IMR-90 (cell line): ENCODE measurements around the gene ZBTB46. TPM values are rescaled to one million over a fixed set of nuclear protein-coding genes. Genes with fewer than 3 reads are reported as not detected.

Experiments
- ATAC-seq: fragments of 200-7000 bp; cut with Tn5 transposase; 2 replicates; pipeline ENCODE4 v1.9.1; 2020; ENCODE audit warnings: low read depth, mild to moderate bottlenecking, moderate library complexity
- BruUV-seq: library from RNA; stranded (reverse); fragments of 400-500 nt; replicated peaks from 2 replicates; lab custom pipeline; 2021; lab: Mats Ljungman, UMichigan
- CTCF ChIA-PET: fragments of 300-600 bp; formaldehyde crosslinking; extraction: SDS; loops from one replicate; lab custom pipeline; 2021; ENCODE audit warnings: antibody characterized with exemption; lab: Yijun Ruan, JAX
- POLR2A ChIA-PET: fragments of 300-600 bp; sonication (Branson Sonifier 250); formaldehyde crosslinking; loops from one replicate; lab custom pipeline; 2022; ENCODE audit warnings: antibody characterized with exemption; ENCODE audit not compliant: unreplicated experiment; lab: Charles Lee
- DNase-seq: peaks from one replicate; pipeline ENCODE4 v3.0.0; 2013
- H2AFZ ChIP-seq: replicated peaks from 2 replicates; pipeline ENCODE3; 2013; ENCODE audit warnings: low read length, mild to moderate bottlenecking; ENCODE audit not compliant: poor library complexity
- H2AK5ac ChIP-seq: 2 replicates; pipeline ENCODE4 v1.6.1; 2013; ENCODE audit warnings: low read depth, low read length, inconsistent platforms
- H2AK9ac ChIP-seq: replicated peaks from 2 replicates; pipeline ENCODE3; 2013; ENCODE audit warnings: mild to moderate bottlenecking, low read depth, low read length, moderate library complexity; ENCODE audit not compliant: poor library complexity
- H2BK120ac ChIP-seq: 2 replicates; pipeline ENCODE4 v1.6.1; 2013; ENCODE audit warnings: low read depth, low read length, inconsistent platforms
- H2BK15ac ChIP-seq: 3 replicates; pipeline ENCODE4 v1.6.1; 2013; ENCODE audit warnings: low read depth, low read length, inconsistent platforms
- H2BK20ac ChIP-seq: 2 replicates; pipeline ENCODE4 v1.6.1; 2013; ENCODE audit warnings: low read depth, mild to moderate bottlenecking, inconsistent platforms, low read length, moderate library complexity
- H2BK5ac ChIP-seq: 2 replicates; pipeline ENCODE4 v1.6.1; 2013; ENCODE audit warnings: mild to moderate bottlenecking, low read depth, low read length, inconsistent platforms; ENCODE audit not compliant: poor library complexity, severe bottlenecking
- H3K14ac ChIP-seq: replicated peaks from 2 replicates; pipeline ENCODE4 v1.6.1; 2013; ENCODE audit warnings: low read depth, low read length, inconsistent platforms
- H3K18ac ChIP-seq: 2 replicates; pipeline ENCODE4 v1.6.1; 2013; ENCODE audit warnings: low read depth, low read length, control low read depth
- H3K23ac ChIP-seq: 2 replicates; pipeline ENCODE4 v1.6.1; 2013; ENCODE audit warnings: low read depth, low read length, inconsistent platforms
- H3K27ac ChIP-seq: 2 replicates; pipeline ENCODE4 v1.5.1; 2013; ENCODE audit warnings: mild to moderate bottlenecking, control low read depth, low read length; ENCODE audit not compliant: insufficient read depth
- H3K27me3 ChIP-seq: 2 replicates; pipeline ENCODE4 v1.6.1; 2013; ENCODE audit warnings: low read length; ENCODE audit not compliant: control insufficient read depth, insufficient read depth
- H3K36me3 ChIP-seq: 2 replicates; pipeline ENCODE4 v1.6.1; 2013; ENCODE audit warnings: low read length, mixed read lengths; ENCODE audit not compliant: control insufficient read depth, insufficient read depth
- H3K4ac ChIP-seq: 2 replicates; pipeline ENCODE4 v1.6.1; 2013; ENCODE audit warnings: low read depth, low read length, inconsistent platforms
- H3K4me1 ChIP-seq: 2 replicates; pipeline ENCODE4 v1.6.1; 2013; ENCODE audit warnings: low read length, mixed read lengths; ENCODE audit not compliant: control insufficient read depth, insufficient read depth
- H3K4me2 ChIP-seq: 2 replicates; pipeline ENCODE4 v1.6.1; 2013; ENCODE audit warnings: low read depth, mild to moderate bottlenecking, control low read depth, low read length, moderate library complexity
- H3K4me3 ChIP-seq: 2 replicates; pipeline ENCODE4 v1.5.1; 2013; ENCODE audit warnings: low read depth, mild to moderate bottlenecking, control low read depth, low read length, moderate library complexity; ENCODE audit not compliant: insufficient read depth
- H3K56ac ChIP-seq: 2 replicates; pipeline ENCODE4 v1.6.1; 2013; ENCODE audit warnings: low read length, inconsistent platforms; ENCODE audit not compliant: insufficient read depth; ENCODE audit errors: extremely low read depth
- H3K79me1 ChIP-seq, 2 experiments: 2 replicates each; pipeline ENCODE4 v1.6.1; 2013; ENCODE audit warnings: low read length in 2 of 2, inconsistent platforms in 1 of 2, low read depth in 1 of 2
- H3K9ac ChIP-seq: 2 replicates; pipeline ENCODE4 v1.6.1; 2013; ENCODE audit warnings: low read depth, low read length, control low read depth
- H3K9me1 ChIP-seq: 2 replicates; pipeline ENCODE4 v1.6.1; 2013; ENCODE audit warnings: low read length, inconsistent platforms; ENCODE audit not compliant: insufficient read depth
- H3K9me3 ChIP-seq: 2 replicates; pipeline ENCODE4 v1.6.1; 2013; ENCODE audit warnings: low read length; ENCODE audit not compliant: control insufficient read depth, insufficient read depth
- H4K20me1 ChIP-seq: 2 replicates; pipeline ENCODE4 v1.6.1; 2013; ENCODE audit warnings: low read length, inconsistent platforms; ENCODE audit not compliant: insufficient read depth
- H4K5ac ChIP-seq: 2 replicates; pipeline ENCODE4 v1.6.1; 2013; ENCODE audit warnings: mild to moderate bottlenecking, low read depth, low read length, control low read depth
- H4K8ac ChIP-seq, 2 experiments: 2 replicates each; pipeline ENCODE4 v1.6.1; 2013; ENCODE audit warnings: low read depth in 2 of 2, low read length in 2 of 2, control low read depth in 1 of 2, inconsistent platforms in 1 of 2
- H4K91ac ChIP-seq: 2 replicates; pipeline ENCODE4 v1.6.1; 2013; ENCODE audit warnings: low read depth, low read length, inconsistent platforms; ENCODE audit not compliant: insufficient read depth
- MXI1 ChIP-seq: IDR thresholded peaks from 2 replicates; pipeline ENCODE4 v1.6.1; 2012; ENCODE audit warnings: low read depth, mild to moderate bottlenecking, low read length, moderate library complexity, borderline replicate concordance
- WGBS, 2 experiments: methylation state at CpG; one replicate each; pipeline versions ENCODE4 v1.1.5 to v1.1.7; 2013; ENCODE audit warnings: missing lambda C conversion rate in 2 of 2; ENCODE audit not compliant: insufficient read length in 1 of 2; ENCODE audit errors: extremely low coverage in 2 of 2; 5-methylcytosine and 5-hydroxymethylcytosine counted together
- dilution Hi-C: fragments of 300-500 bp; cut with HindIII; formaldehyde crosslinking; loops from one replicate; pipeline ENCODE4 v1.14.3; 2018; ENCODE audit warnings: low sequenced_read_pairs; ENCODE audit not compliant: unreplicated experiment
- in situ Hi-C: fragments of 300-500 bp; cut with MboI; formaldehyde crosslinking; loops from 3 replicates; pipeline ENCODE4 v1.14.3; 2019; ENCODE audit warnings: low sequenced_read_pairs, inconsistent platforms, mixed read lengths
- intact Hi-C: fragments of 100-400 bp; cut with micrococcal nuclease; formaldehyde crosslinking; loops from 2 replicates; pipeline ENCODE4 v1.10.0; 2022
- polyA plus RNA-seq, 3 experiments: library from polyadenylated mRNA; depleted of rRNA; stranded (reverse); fragments of >200 nt; gene quantifications; 2 replicates each; pipeline ENCODE4 v1.2.3, GENCODE V29; 2012; ENCODE audit warnings: low replicate concordance in 1 of 3
- total RNA-seq: library from RNA; depleted of rRNA; stranded (reverse); fragments of >200 nt; gene quantifications from 2 replicates; pipeline ENCODE4 v1.2.3, GENCODE V29; 2012
- TF ChIP-seq, protein P1 (sequence below): fragments of 150-350 bp; IDR thresholded peaks from 2 replicates; pipeline ENCODE4 v1.6.1; 2017; ENCODE audit warnings: mild to moderate bottlenecking, antibody characterized with exemption, low read length, low read depth

ZBTB46 gene
- total and polyA plus RNA-seq, 2 of the 4 experiments (the other 2 are of a cell fraction): 4.2 to 14.9 TPM

- CTCF ChIA-PET: no interaction called here
- H2BK20ac ChIP-seq: no peak overlapping the region
- BruUV-seq: no TSS peak
- H3K4me2 ChIP-seq: no peak overlapping the region
- H3K56ac ChIP-seq: no peak overlapping the region
- H2AK5ac ChIP-seq: no peak overlapping the region
- dilution Hi-C loops: no loop called here
- in situ Hi-C loops: no loop called here
- H2BK120ac ChIP-seq: no peak overlapping the region
- no peak overlapping the region for H4K8ac ChIP-seq
- no peak overlapping the region for H3K14ac ChIP-seq
- no peak overlapping the region for H4K5ac ChIP-seq
- H3K4ac ChIP-seq: no peak overlapping the region
- peaks cover 1% of the 10 kb centered on the region; the same call in 1 of the 2 replicates for H3K36me3 ChIP-seq
- no peaks in the 10 kb centered on the region for H3K9me3 ChIP-seq
- intact Hi-C loops: no loop called here
- H2BK15ac ChIP-seq: no peak overlapping the region
- H3K79me1 ChIP-seq: peaks cover 9 to 49% of the 10 kb centered on the region in 2 experiments
- H3K27ac ChIP-seq: no peak overlapping the region
- POLR2A ChIA-PET: no interaction called here
- H2BK5ac ChIP-seq: no peak overlapping the region
- no peak overlapping the region for H4K91ac ChIP-seq
- ATAC-seq: no peak
- no peak for TF ChIP-seq MXI1
- TF ChIP-seq, protein P1, sequence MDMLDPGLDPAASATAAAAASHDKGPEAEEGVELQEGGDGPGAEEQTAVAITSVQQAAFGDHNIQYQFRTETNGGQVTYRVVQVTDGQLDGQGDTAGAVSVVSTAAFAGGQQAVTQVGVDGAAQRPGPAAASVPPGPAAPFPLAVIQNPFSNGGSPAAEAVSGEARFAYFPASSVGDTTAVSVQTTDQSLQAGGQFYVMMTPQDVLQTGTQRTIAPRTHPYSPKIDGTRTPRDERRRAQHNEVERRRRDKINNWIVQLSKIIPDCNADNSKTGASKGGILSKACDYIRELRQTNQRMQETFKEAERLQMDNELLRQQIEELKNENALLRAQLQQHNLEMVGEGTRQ: no peak
- no peak overlapping the region for H2AK9ac ChIP-seq
- no peak overlapping the region for H2AFZ ChIP-seq
- H3K23ac ChIP-seq: no peak overlapping the region
- H3K4me1 ChIP-seq: no peaks in the 10 kb centered on the region
- WGBS, 2 experiments: 91% methylated on average over 25 of the region's 38 CpGs; no CpG with 5 or more reads in 1 of the 2 experiments
- H3K27me3 ChIP-seq: no peaks in the 10 kb centered on the region
- H4K20me1 ChIP-seq: peaks cover 28% of the 10 kb centered on the region
- no peak overlapping the region for H3K18ac ChIP-seq
- H3K9ac ChIP-seq: no peak overlapping the region
- DNase-seq: no peak
- H3K4me3 ChIP-seq: no peak overlapping the region
- no peaks in the 10 kb centered on the region for H3K9me1 ChIP-seq
These were observed 22.8 kb downstream of the ZBTB46 start for GRCh38 chr20:63808145-63808724.
